HepG2 (cell line): ENCODE results near the gene MRPL51.

ENCODE experiments used
- AKAP8 ChIP-seq: sonication (generic); formaldehyde crosslinking; IDR thresholded peaks from 2 replicates; pipeline ENCODE4 v1.5.1; 2020; ENCODE audit warnings: mild to moderate bottlenecking, missing genetic modification reagents
- BHLHE40 ChIP-seq: IDR thresholded peaks from 2 replicates; pipeline ENCODE4 v1.6.1; 2011; ENCODE audit warnings: low read length, improper control_type of control experiment
- NFE2L1 ChIP-seq: sonication (generic); formaldehyde crosslinking; IDR thresholded peaks from 2 replicates; pipeline ENCODE4 v1.4.0; 2020; ENCODE audit warnings: missing genetic modification reagents, mild to moderate bottlenecking, borderline replicate concordance
- POLR2A ChIP-seq, 2 experiments: IDR thresholded peaks; 2 replicates each; pipeline ENCODE4 v1.6.1; 2011; ENCODE audit warnings: low read depth in 2 of 2, low read length in 2 of 2, mild to moderate bottlenecking in 1 of 2, moderate library complexity in 1 of 2; ENCODE audit not compliant: insufficient read depth in 1 of 2
- TAF1 ChIP-seq: sonication (generic); formaldehyde crosslinking; IDR thresholded peaks from 2 replicates; pipeline ENCODE4 v1.4.0; 2020; ENCODE audit warnings: missing genetic modification reagents
- ZMYM4 ChIP-seq: sonication (generic); formaldehyde crosslinking; IDR thresholded peaks from 2 replicates; pipeline ENCODE4 v1.8.1; 2023; ENCODE audit warnings: mild to moderate bottlenecking, missing genetic modification reagents
- ZNF253 ChIP-seq: sonication (generic); formaldehyde crosslinking; IDR thresholded peaks from 2 replicates; pipeline ENCODE4 v1.8.0; 2022; ENCODE audit warnings: mild to moderate bottlenecking, missing genetic modification reagents, borderline replicate concordance
- ZNF383 ChIP-seq: sonication (generic); formaldehyde crosslinking; IDR thresholded peaks from 2 replicates; pipeline ENCODE4 v1.4.0; 2020; ENCODE audit warnings: missing genetic modification reagents, mild to moderate bottlenecking, borderline replicate concordance
- ZNF589 ChIP-seq: sonication (generic); formaldehyde crosslinking; conservative IDR thresholded peaks from 2 replicates; pipeline ENCODE4 v1.8.0; 2022; ENCODE audit warnings: mild to moderate bottlenecking, moderate library complexity, missing genetic modification reagents
- TF ChIP-seq, protein P1 (sequence below): IDR thresholded peaks from 2 replicates; pipeline ENCODE4 v1.6.1; 2012; ENCODE audit warnings: inconsistent platforms
- TF ChIP-seq, protein P2 (sequence below): sonication (generic); formaldehyde crosslinking; IDR thresholded peaks from 2 replicates; pipeline ENCODE4 v1.5.0; 2020; ENCODE audit warnings: mild to moderate bottlenecking, missing genetic modification reagents, borderline replicate concordance

DNA sequence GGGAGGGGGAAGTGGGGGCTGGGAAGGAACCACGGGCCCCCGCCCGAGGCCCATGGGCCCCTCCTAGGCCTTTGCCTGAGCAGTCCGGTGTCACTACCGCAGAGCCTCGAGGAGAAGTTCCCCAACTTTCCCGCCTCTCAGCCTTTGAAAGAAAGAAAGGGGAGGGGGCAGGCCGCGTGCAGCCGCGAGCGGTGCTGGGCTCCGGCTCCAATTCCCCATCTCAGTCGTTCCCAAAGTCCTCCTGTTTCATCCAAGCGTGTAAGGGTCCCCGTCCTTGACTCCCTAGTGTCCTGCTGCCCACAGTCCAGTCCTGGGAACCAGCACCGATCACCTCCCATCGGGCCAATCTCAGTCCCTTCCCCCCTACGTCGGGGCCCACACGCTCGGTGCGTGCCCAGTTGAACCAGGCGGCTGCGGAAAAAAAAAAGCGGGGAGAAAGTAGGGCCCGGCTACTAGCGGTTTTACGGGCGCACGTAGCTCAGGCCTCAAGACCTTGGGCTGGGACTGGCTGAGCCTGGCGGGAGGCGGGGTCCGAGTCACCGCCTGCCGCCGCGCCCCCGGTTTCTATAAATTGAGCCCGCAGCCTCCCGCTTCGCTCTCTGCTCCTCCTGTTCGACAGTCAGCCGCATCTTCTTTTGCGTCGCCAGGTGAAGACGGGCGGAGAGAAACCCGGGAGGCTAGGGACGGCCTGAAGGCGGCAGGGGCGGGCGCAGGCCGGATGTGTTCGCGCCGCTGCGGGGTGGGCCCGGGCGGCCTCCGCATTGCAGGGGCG lies 41.0 kb upstream of the MRPL51 start, which contains the start of gene GAPDH:
- TF ChIP-seq ZMYM4 (CRISPR knock-in tag) (peak; percentile 74), NFE2L1 (CRISPR knock-in tag) (no peak), ZNF253 (CRISPR knock-in tag) (no peak), AKAP8 (CRISPR knock-in tag) (no peak), BHLHE40 (no peak), ZNF383 (CRISPR knock-in tag) (no peak), TAF1 (CRISPR knock-in tag) (peak; percentile 92), ZNF589 (CRISPR knock-in tag) (peak; percentile 52; the same call in 1 of the 2 replicates), POLR2A (IDR thresholded peaks at IDR 0.05; ENCODE audit: insufficient read depth in 1 of 2, low read depth in 2 of 2, low read length in 2 of 2) (peak in 1 of 2 experiments; percentile 98; a peak in 2 of 4 replicates)
- TF ChIP-seq, protein P1, sequence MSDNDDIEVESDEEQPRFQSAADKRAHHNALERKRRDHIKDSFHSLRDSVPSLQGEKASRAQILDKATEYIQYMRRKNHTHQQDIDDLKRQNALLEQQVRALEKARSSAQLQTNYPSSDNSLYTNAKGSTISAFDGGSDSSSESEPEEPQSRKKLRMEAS = peak; percentile 80
- TF ChIP-seq, protein P2, sequence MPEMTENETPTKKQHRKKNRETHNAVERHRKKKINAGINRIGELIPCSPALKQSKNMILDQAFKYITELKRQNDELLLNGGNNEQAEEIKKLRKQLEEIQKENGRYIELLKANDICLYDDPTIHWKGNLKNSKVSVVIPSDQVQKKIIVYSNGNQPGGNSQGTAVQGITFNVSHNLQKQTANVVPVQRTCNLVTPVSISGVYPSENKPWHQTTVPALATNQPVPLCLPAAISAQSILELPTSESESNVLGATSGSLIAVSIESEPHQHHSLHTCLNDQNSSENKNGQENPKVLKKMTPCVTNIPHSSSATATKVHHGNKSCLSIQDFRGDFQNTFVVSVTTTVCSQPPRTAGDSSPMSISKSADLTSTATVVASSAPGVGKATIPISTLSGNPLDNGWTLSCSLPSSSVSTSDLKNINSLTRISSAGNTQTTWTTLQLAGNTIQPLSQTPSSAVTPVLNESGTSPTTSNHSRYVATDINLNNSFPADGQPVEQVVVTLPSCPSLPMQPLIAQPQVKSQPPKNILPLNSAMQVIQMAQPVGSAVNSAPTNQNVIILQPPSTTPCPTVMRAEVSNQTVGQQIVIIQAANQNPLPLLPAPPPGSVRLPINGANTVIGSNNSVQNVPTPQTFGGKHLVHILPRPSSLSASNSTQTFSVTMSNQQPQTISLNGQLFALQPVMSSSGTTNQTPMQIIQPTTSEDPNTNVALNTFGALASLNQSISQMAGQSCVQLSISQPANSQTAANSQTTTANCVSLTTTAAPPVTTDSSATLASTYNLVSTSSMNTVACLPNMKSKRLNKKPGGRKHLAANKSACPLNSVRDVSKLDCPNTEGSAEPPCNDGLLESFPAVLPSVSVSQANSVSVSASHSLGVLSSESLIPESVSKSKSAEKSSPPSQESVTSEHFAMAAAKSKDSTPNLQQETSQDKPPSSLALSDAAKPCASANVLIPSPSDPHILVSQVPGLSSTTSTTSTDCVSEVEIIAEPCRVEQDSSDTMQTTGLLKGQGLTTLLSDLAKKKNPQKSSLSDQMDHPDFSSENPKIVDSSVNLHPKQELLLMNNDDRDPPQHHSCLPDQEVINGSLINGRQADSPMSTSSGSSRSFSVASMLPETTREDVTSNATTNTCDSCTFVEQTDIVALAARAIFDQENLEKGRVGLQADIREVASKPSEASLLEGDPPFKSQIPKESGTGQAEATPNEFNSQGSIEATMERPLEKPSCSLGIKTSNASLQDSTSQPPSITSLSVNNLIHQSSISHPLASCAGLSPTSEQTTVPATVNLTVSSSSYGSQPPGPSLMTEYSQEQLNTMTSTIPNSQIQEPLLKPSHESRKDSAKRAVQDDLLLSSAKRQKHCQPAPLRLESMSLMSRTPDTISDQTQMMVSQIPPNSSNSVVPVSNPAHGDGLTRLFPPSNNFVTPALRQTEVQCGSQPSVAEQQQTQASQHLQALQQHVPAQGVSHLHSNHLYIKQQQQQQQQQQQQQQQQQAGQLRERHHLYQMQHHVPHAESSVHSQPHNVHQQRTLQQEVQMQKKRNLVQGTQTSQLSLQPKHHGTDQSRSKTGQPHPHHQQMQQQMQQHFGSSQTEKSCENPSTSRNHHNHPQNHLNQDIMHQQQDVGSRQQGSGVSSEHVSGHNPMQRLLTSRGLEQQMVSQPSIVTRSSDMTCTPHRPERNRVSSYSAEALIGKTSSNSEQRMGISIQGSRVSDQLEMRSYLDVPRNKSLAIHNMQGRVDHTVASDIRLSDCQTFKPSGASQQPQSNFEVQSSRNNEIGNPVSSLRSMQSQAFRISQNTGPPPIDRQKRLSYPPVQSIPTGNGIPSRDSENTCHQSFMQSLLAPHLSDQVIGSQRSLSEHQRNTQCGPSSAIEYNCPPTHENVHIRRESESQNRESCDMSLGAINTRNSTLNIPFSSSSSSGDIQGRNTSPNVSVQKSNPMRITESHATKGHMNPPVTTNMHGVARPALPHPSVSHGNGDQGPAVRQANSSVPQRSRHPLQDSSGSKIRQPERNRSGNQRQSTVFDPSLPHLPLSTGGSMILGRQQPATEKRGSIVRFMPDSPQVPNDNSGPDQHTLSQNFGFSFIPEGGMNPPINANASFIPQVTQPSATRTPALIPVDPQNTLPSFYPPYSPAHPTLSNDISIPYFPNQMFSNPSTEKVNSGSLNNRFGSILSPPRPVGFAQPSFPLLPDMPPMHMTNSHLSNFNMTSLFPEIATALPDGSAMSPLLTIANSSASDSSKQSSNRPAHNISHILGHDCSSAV (CRISPR knock-in tag) = no peak
